ENCODE results near the gene PRMT5. TPM values are rescaled to one million over a fixed set of nuclear protein-coding genes. Genes with fewer than 3 reads are reported as not detected.

Gene PRMT5
- polyA plus RNA-seq, 3 donors = 30.8 to 46.0 (median 32.7) TPM

Other genes starting within 250 kb of the PRMT5 start
- 100 to 1,000 TPM in 1 of 3 donors, 10 to 100 TPM in 2; 72.7 to 123 (median 83.9) TPM for gene OXA1L, start 162.7 kb downstream of the PRMT5 start, polyA plus RNA-seq
- gene SLC7A7, start 113.9 kb downstream of the PRMT5 start, polyA plus RNA-seq = 10 to 100 TPM in 2 of 3 donors, 1 to 10 TPM in 1; 3.7 to 15.2 (median 12.1) TPM
- gene MRPL52, start 99.5 kb downstream of the PRMT5 start, polyA plus RNA-seq = 10 to 100 TPM; 54.2 to 76.3 (median 65.9) TPM
- gene MMP14, start 92.8 kb downstream of the PRMT5 start, polyA plus RNA-seq = 100 to 1,000 TPM in 1 of 3 donors, 10 to 100 TPM in 2; 26.1 to 109 (median 86.0) TPM
- 10 to 100 TPM; 43.8 to 91.5 (median 50.6) TPM for gene LRP10, start 57.6 kb downstream of the PRMT5 start, polyA plus RNA-seq
- gene REM2, start 46.2 kb downstream of the PRMT5 start, polyA plus RNA-seq = under 1 TPM in 2 of 3 donors, not detected in 1; 0.22 to 0.51 TPM
- gene RBM23, start 10.2 kb downstream of the PRMT5 start, polyA plus RNA-seq = 10 to 100 TPM; 20.1 to 36.9 (median 34.6) TPM
- 10 to 100 TPM; 28.3 to 45.7 (median 30.9) TPM for gene HAUS4, start 27.7 kb upstream of the PRMT5 start, polyA plus RNA-seq
- 1 to 10 TPM; 1.6 to 3.4 (median 2.0) TPM for gene AJUBA, start 53.2 kb upstream of the PRMT5 start, polyA plus RNA-seq
- gene C14orf93, start 80.8 kb upstream of the PRMT5 start, polyA plus RNA-seq = 10 to 100 TPM in 1 of 3 donors, 1 to 10 TPM in 2; 4.8 to 13.5 (median 6.2) TPM
- 100 to 1,000 TPM in 2 of 3 donors, 10 to 100 TPM in 1; 78.0 to 152 (median 140) TPM for gene PSMB5, start 105.5 kb upstream of the PRMT5 start, polyA plus RNA-seq
- gene PSMB11, start 112.8 kb upstream of the PRMT5 start, polyA plus RNA-seq = not detected
- gene CDH24, start 128.1 kb upstream of the PRMT5 start, polyA plus RNA-seq = 1 to 10 TPM; 1.9 to 7.0 (median 4.4) TPM
- gene ACIN1, start 165.8 kb upstream of the PRMT5 start, polyA plus RNA-seq = 10 to 100 TPM; 43.6 to 81.4 (median 79.3) TPM
- 10 to 100 TPM; 16.3 to 54.9 (median 45.0) TPM for gene C14orf119, start 166.1 kb upstream of the PRMT5 start, polyA plus RNA-seq
- gene CIROP, start 175.6 kb upstream of the PRMT5 start, polyA plus RNA-seq = under 1 TPM in 2 of 3 donors, not detected in 1; 0.03 to 0.56 TPM
- gene CEBPE, start 189.9 kb upstream of the PRMT5 start, polyA plus RNA-seq = 1 to 10 TPM in 1 of 3 donors, under 1 TPM in 1, not detected in 1; 0.15 to 2.8 TPM

Data from adipose tissue (tissue), 3 donors.